B cell (primary cell): ENCODE data around the gene URM1. TPM values are rescaled to one million over a fixed set of nuclear protein-coding genes. Genes with fewer than 3 reads are reported as not detected.

ENCODE experiments used
- ATAC-seq: fragments of 200-7000 bp; cut with Tn5 transposase; one replicate; pipeline ENCODE4 v1.10.0; 2021; ENCODE audit warnings: low read depth, mild to moderate bottlenecking, moderate number of reproducible peaks, moderate library complexity
- CTCF ChIA-PET: fragments of 350-600 bp; sonication (Branson Sonifier 250); formaldehyde crosslinking; loops from one replicate; lab custom pipeline; 2021; ENCODE audit warnings: antibody characterized with exemption, inconsistent platforms; lab: Charles Lee
- POLR2A ChIA-PET: fragments of 350-600 bp; sonication (Branson Sonifier 250); formaldehyde crosslinking; loops from one replicate; lab custom pipeline; 2021; ENCODE audit warnings: antibody characterized with exemption; lab: Charles Lee
- DNase-seq: peaks from one replicate; pipeline ENCODE4 v3.0.0; 2013
- H2AFZ ChIP-seq: 2 replicates; pipeline ENCODE4 v1.6.1; 2012; ENCODE audit warnings: mild to moderate bottlenecking, low read depth, low read length; ENCODE audit not compliant: insufficient read depth, poor library complexity, severe bottlenecking
- H3K27ac ChIP-seq, 2 donors: 1 replicate in 1 of 2; 2 replicates in 1 of 2; pipeline ENCODE4 v1.5.1; 2012 to 2013; ENCODE audit warnings: low read length in 2 of 2, mild to moderate bottlenecking in 2 of 2, moderate library complexity in 1 of 2
- H3K27me3 ChIP-seq, 4 experiments: fragments of 200-600 bp in 1 of 4; sonication (generic) in 1 of 4; replicated peaks in 1 of 4; 1 replicate in 2 of 4; 2 replicates in 2 of 4; pipeline versions ENCODE4 v1.6.1 to v1.7.0; 2013 to 2016; ENCODE audit warnings: low read length in 3 of 4, mild to moderate bottlenecking in 2 of 4, mixed read lengths in 1 of 4, moderate library complexity in 1 of 4; ENCODE audit not compliant: insufficient read depth in 4 of 4, control insufficient read depth in 3 of 4; ENCODE audit errors: control extremely low read depth in 1 of 4
- H3K36me3 ChIP-seq, 2 experiments: replicated peaks in 1 of 2; 1 replicate in 1 of 2; 2 replicates in 1 of 2; pipeline versions ENCODE4 v1.6.1 to v1.7.1; 2013; ENCODE audit warnings: low read length in 1 of 2; ENCODE audit not compliant: insufficient read depth in 2 of 2, control insufficient read depth in 1 of 2; ENCODE audit errors: control extremely low read depth in 1 of 2, extremely low read depth in 1 of 2
- H3K4me1 ChIP-seq, 2 donors: fragments of 200-600 bp in 1 of 2; sonication (generic) in 1 of 2; 1 replicate in 1 of 2; 2 replicates in 1 of 2; pipeline versions ENCODE4 v1.5.1 to v1.6.1; 2013 to 2017; ENCODE audit warnings: low read length in 2 of 2; ENCODE audit not compliant: control insufficient read depth in 2 of 2, insufficient read depth in 2 of 2
- H3K4me2 ChIP-seq: replicated peaks from 2 replicates; pipeline ENCODE3; 2012; ENCODE audit warnings: mild to moderate bottlenecking, low read depth, low read length; ENCODE audit not compliant: poor library complexity, severe bottlenecking
- H3K4me3 ChIP-seq, 5 experiments: fragments of 200-600 bp in 1 of 5; sonication (generic) in 1 of 5; 1 replicate in 3 of 5; 2 replicates in 2 of 5; pipeline versions ENCODE4 v1.5.1 to v1.7.0; 2011 to 2016; ENCODE audit warnings: low read length in 4 of 5, mild to moderate bottlenecking in 4 of 5, low read depth in 2 of 5, control low read depth in 1 of 5, moderate library complexity in 1 of 5; ENCODE audit not compliant: insufficient read depth in 1 of 5; ENCODE audit errors: control extremely low read depth in 1 of 5, extremely low read depth in 1 of 5
- H3K79me2 ChIP-seq: fragments of 200-600 bp; sonication (generic); one replicate; pipeline ENCODE4 v1.6.0; 2016; ENCODE audit warnings: low read length; ENCODE audit not compliant: control insufficient read depth, insufficient read depth
- H3K9ac ChIP-seq: fragments of 200-600 bp; sonication (generic); 2 replicates; pipeline ENCODE4 v1.6.1; 2017; ENCODE audit warnings: mild to moderate bottlenecking, low read length, moderate library complexity
- H3K9me3 ChIP-seq, 3 donors: one replicate each; pipeline versions ENCODE4 v1.6.1 to v1.7.1; 2013; ENCODE audit warnings: low read length in 2 of 3; ENCODE audit not compliant: control insufficient read depth in 2 of 3, insufficient read depth in 1 of 3; ENCODE audit errors: control extremely low read depth in 1 of 3
- H4K20me1 ChIP-seq: 2 replicates; pipeline ENCODE4 v1.6.0; 2012; ENCODE audit warnings: mild to moderate bottlenecking, low read length; ENCODE audit not compliant: insufficient read depth, control insufficient read depth, poor library complexity, severe bottlenecking
- H3K27ac Mint-ChIP-seq: one replicate; pipeline ENCODE4 v1.8.0; 2021; ENCODE audit warnings: mixed read lengths
- H3K27me3 Mint-ChIP-seq: one replicate; pipeline ENCODE4 v1.8.0; 2021; ENCODE audit warnings: mixed read lengths
- H3K4me1 Mint-ChIP-seq: one replicate; pipeline ENCODE4 v1.8.0; 2021; ENCODE audit warnings: mixed read lengths
- H3K4me3 Mint-ChIP-seq: one replicate; pipeline ENCODE4 v1.8.0; 2021; ENCODE audit warnings: mixed read lengths
- H3K9me3 Mint-ChIP-seq: one replicate; pipeline ENCODE4 v1.8.0; 2022; ENCODE audit warnings: mixed read lengths; ENCODE audit not compliant: insufficient read depth
- CTCF ChIP-seq: fragments of 200-600 bp; IDR thresholded peaks from one replicate; pipeline ENCODE4 v1.8.0; 2022; ENCODE audit warnings: antibody characterized with exemption, mild to moderate bottlenecking
- EZH2 ChIP-seq: IDR thresholded peaks from 2 replicates; pipeline ENCODE4 v1.6.1; 2012; ENCODE audit warnings: borderline replicate concordance, low read depth, mild to moderate bottlenecking, moderate library complexity, low read length; ENCODE audit not compliant: insufficient read depth, poor library complexity, severe bottlenecking
- WGBS: methylation state at CpG from one replicate; pipeline ENCODE4 v1.1.5; 2013; ENCODE audit warnings: missing lambda C conversion rate; ENCODE audit not compliant: insufficient coverage; 5-methylcytosine and 5-hydroxymethylcytosine counted together
- intact Hi-C: fragments of 100-400 bp; cut with micrococcal nuclease; formaldehyde crosslinking; loops from one replicate; pipeline ENCODE4 v1.10.0; 2022
- polyA plus RNA-seq: library from polyadenylated mRNA; depleted of rRNA; stranded (reverse); fragments of >200 nt; gene quantifications from 2 replicates; pipeline ENCODE4 v1.2.3, GENCODE V29; 2012
- total RNA-seq, 2 donors: library from RNA; stranded (reverse); fragments of 120-200 nt in 1 of 2; gene quantifications; 1 replicate in 1 of 2; 2 replicates in 1 of 2; pipeline versions ENCODE4 v1.2.3 to v1.2.4, GENCODE V29; 2013 to 2022

Gene URM1
- total and polyA plus RNA-seq, 2 donors (not counting 1 experiment from before 2014, with no cell fraction given): 40.3 to 43.8 TPM

GRCh38 chr9:128393970-128394369 lies 22.8 kb downstream of the URM1 start:
- no peak overlapping the region for H3K27ac Mint-ChIP-seq
- WGBS: 76% methylated on average over 2 of the region's 7 CpGs
- POLR2A ChIA-PET: interaction anchor here (1.0 kb wide), 1 partner anchor 23 kb away, joined by 3 read pairs; the partner anchor contains the start of gene URM1
- ATAC-seq (no peak), DNase-seq (no peak)
- Histone ChIP-seq H3K9ac (no peak overlapping the region), H3K4me2 (no peak overlapping the region), H3K79me2 (no peaks in the 10 kb centered on the region), H3K27ac (no peak overlapping the region), H2AFZ (no peak overlapping the region), H3K4me1 (no peaks in the 10 kb centered on the region), H4K20me1 (no peaks in the 10 kb centered on the region), H3K36me3 (peaks cover 0 to 28% of the 10 kb centered on the region in 2 experiments), H3K9me3 (no peaks in the 10 kb centered on the region), H3K4me3 (no peak overlapping the region), H3K27me3 (no peaks in the 10 kb centered on the region)
- no peaks in the 10 kb centered on the region for H3K9me3 Mint-ChIP-seq
- TF ChIP-seq EZH2: no peak
- CTCF ChIA-PET: interaction anchor here (1.3 kb wide), 1 partner anchor 26 kb away, joined by 5 read pairs; the partner anchor contains the start of gene CERCAM
- intact Hi-C loops: no loop called here
- H3K27me3 Mint-ChIP-seq: no peaks in the 10 kb centered on the region
- peaks cover 3% of the 10 kb centered on the region for H3K4me1 Mint-ChIP-seq
- H3K4me3 Mint-ChIP-seq: no peak overlapping the region

- no peaks in the 10 kb centered on the region for H3K9me3 Mint-ChIP-seq
- no peak overlapping the region for H3K27ac Mint-ChIP-seq
- H3K27me3 Mint-ChIP-seq: no peaks in the 10 kb centered on the region
- Histone ChIP-seq H3K4me3 (no peak overlapping the region), H3K9me3 (no peaks in the 10 kb centered on the region), H3K27me3 (no peaks in the 10 kb centered on the region), H3K27ac (no peak overlapping the region), H2AFZ (no peak overlapping the region), H3K4me1 (no peaks in the 10 kb centered on the region), H4K20me1 (no peaks in the 10 kb centered on the region), H3K4me2 (no peak overlapping the region), H3K79me2 (no peaks in the 10 kb centered on the region), H3K36me3 (peaks cover 0 to 22% of the 10 kb centered on the region in 2 experiments), H3K9ac (no peak overlapping the region)
- WGBS: no CpG with 5 or more reads among the region's 9 CpGs
- peaks cover 3% of the 10 kb centered on the region for H3K4me1 Mint-ChIP-seq
- ATAC-seq (no peak), DNase-seq (no peak)
- intact Hi-C loops: no loop called here
- ChIA-PET POLR2A (interaction anchor here (1.0 kb wide), 1 partner anchor 23 kb away, joined by 3 read pairs; the partner anchor contains the start of gene URM1), CTCF (interaction anchor here (0.6 to 1.3 kb wide), 2 partner anchors 26 to 272 kb away, joined by 3 to 5 read pairs; partner anchors contain the start of gene CERCAM)
- TF ChIP-seq EZH2 (no peak), CTCF (no peak)
- H3K4me3 Mint-ChIP-seq: no peak overlapping the region
Measured at GRCh38 chr9:128394379-128395168, 23.4 kb downstream of the URM1 start.
